Measurements from ENCODE around the gene RAB3GAP1.
"Not testable (repeated sequence)": the region's sequence is repeated elsewhere in the genome, so short reads cannot be mapped to it uniquely, and the experiment has no call there.

Gene RAB3GAP1

DNA sequence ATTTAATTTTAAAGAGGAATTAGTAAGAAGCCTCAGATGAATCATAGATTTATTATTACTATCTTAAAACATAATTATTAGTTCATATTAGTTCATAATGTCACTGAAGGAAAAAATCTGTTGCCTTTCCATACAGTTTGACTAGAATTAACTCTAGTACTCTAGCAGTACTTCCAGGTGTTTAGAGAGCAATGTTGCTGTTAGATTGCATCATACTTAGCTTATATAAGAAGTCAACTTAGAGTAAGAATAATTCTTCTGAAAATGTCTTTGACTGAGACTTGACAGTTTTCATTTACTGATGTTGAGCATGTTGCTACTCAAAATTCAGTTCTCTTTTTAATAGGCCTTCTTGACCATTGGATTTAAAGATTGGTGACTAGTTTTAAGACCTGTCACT is 4.7 kb downstream of the RAB3GAP1 start:
- DNase-seq, result no peak

- DNase-seq, result no peak
These were observed 7.5 kb downstream of the RAB3GAP1 start for GRCh38 chr2:135059577-135059976.

- DNase-seq, result no peak
These were observed 11.1 kb downstream of the RAB3GAP1 start for GRCh38 chr2:135063210-135063609.

DNA sequence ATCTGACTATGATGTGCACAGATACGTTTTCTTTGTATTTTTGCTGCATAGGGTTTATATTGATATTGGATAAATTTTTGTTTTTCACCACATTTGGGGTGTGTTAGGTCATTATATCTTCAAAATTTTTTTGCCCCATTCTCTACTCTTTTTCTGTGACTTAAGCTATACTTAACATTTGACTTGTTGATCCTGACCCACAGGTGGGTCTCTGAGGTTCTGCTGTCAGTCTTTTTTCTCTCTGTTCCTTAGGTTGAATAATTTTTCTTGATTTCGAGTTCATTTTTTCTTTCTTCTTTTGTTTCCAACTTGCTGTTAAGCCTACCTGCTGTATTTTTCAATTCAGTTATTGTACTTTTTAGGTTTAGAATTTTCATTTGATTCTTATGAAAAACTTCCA is 12.1 kb downstream of the RAB3GAP1 start:
- DNase-seq, result no peak

GRCh38 chr2:135066710-135067109 is 14.6 kb downstream of the RAB3GAP1 start:
- no peak for DNase-seq

- no peak for DNase-seq
These were observed 20.3 kb downstream of the RAB3GAP1 start for GRCh38 chr2:135072125-135072997.

DNA sequence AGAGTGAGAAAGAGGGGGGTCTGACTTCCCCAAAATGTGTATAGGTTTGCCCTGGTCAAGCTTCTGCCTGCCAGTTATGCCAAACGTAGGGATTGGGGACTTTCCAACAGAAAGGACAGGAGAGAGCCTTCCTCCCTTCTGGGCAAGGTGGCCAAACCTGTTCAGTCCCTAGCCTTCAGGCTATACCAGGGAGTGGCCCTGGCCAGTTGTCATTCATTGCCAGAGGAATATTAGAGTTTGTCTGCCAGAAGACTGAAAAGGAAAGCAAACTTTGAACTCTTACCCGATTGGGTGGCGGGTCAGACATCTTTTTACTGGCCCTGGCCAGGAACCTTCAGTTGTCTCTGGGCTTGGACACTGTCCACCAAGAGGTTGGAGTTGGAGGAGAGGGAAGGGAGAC is 22.1 kb downstream of the RAB3GAP1 start:
- DNase-seq, result no peak

- DNase-seq, result no peak
These were observed 24.5 kb downstream of the RAB3GAP1 start for GRCh38 chr2:135076556-135076955.

GRCh38 chr2:135078417-135078816 is 26.3 kb downstream of the RAB3GAP1 start:
- no peak for DNase-seq

- no peak for DNase-seq
These were observed 34.1 kb downstream of the RAB3GAP1 start for GRCh38 chr2:135086222-135086621.

DNA sequence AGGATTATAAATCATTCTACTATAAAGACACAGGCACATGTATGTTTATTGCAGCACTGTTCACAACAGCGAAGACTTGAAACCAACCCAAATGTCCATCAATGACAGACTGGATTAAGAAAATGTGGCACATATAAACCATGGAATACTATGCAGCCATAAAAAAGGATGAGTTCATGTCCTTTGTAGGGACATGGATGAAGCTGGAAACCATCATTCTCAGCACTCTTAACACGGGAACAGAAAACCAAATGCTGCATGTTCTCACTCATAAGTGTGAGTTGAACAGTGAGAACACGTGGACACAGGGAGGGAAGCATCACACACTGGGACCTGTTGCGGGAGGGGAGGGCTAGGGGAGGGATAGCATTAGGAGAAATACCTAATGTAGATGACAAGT is 37.5 kb downstream of the RAB3GAP1 start:
- not testable (repeated sequence) for DNase-seq

DNA sequence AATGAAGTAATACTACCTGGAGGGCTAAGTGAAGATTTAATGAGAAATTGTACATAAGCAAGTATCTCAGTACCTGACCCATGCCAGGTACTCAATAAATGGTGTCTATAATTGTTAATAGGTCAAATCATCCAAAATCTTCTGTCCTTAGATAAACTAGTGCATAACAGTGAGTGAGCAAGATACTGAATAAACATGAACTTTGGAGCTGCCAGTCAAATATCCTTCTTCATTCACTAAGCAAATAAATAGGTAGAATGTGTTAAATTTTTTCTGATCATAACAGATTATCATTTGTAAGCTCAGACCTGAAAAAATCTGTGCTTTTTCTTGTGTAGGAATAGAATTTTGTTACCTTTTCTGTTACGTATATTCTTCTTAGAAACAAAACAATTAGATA is 39.6 kb downstream of the RAB3GAP1 start:
- no peak for DNase-seq

DNA sequence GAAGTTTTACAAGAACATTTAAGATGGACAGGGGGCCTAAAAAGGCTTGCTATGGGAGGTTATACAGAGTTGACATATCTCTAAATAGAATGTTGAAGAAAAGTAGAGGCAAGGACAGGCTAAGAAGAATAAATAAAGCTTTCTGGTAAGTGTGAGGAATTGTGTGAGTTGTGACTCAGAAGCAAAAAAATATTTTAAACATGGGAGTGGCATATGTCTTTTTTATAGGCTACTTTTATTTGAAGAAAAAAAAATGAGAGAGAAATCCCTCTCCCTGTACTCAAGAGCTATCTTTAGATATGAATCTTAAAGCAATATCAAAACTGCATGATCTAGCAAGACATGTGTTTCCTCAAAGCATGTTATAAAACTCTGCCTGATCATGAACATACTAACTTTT is 41.1 kb downstream of the RAB3GAP1 start:
- no peak for DNase-seq

DNA sequence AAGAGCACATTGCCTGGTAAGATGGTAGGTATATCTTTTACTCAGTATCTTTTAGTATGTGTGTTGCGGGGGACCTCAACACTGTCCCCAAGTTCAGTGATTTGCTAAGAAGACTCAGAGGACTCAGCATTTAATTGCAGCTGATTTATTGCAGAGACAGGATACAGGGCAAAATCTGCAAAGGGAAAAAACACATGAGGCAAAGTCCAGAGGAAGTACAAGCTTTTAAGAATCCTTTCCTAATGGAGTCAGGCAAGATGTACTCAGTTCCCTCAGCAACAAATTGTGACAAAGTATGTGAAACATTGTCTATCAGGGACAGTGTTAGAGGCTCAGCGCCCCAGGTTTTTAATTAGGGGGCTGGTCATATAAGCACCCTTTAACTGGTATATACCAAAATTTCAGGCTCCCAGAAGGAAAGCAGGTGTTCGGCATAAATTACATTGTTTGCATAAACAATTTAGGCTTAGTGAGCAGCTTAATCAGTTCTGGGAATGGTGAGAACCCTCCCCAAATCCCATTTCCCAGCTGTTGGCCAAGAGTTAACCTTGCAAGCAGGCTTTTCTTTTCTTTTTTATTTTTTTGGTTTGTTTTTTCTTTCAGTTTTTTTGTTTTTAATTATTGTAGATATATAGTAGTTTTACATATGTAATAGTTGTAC is 41.7 kb downstream of the RAB3GAP1 start:
- no peak for DNase-seq

DNA sequence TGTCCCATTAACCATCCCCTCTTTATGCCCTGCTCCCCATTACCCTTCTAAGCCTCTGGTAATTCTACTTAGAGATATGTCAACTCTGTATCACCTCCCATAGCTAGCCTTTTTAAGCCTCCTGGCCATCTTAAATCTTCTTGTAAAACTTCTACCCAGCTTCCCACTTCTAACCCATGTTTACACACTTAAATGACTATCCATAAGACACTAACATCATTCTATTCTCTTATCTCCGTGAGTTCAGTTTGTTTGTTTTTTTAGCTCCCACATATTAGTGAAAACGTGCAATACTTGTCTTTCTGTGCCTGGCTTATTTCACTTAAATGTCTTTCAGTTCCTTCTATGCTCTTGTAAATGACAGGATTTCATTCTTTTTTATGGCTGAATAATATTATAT is 42.4 kb downstream of the RAB3GAP1 start:
- DNase-seq, result no peak

- DNase-seq, result no peak
These were observed 43.5 kb downstream of the RAB3GAP1 start for GRCh38 chr2:135095591-135095990.

GRCh38 chr2:135096665-135097446 is 44.8 kb downstream of the RAB3GAP1 start:
- no peak for DNase-seq

- DNase-seq, result no peak
These were observed 45.6 kb downstream of the RAB3GAP1 start for GRCh38 chr2:135097532-135098231.

DNA sequence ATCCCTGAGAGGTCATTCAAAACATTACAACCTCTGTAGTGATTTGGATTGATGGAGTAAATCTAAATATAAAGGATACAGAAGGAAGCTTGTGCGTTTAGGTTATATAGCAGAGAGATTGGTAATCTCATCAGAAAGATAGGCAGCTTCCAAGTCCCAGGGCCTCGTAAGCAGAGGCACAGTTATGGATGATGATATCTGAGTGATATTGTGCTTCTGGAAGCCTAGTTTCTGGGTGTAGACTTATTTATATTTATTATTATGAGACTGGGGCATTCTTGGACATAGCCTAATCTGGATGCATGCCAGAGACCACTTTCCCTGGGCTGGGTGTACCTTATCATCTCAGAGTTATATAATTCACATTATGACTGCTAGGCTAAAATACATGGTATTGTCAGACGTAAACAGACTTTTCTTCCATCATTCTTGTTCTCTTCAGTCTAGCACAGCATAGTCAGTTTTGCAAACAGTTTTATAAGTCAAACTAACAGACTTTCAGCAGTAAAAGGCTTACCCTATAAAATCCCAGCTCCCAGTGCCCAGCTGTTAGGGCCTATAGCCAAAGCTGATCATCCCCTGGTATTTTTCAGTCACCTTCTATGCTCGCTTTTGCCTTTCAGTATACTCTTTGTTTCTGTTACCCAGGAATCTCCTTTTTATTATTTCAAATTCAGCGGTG is 47.9 kb downstream of the RAB3GAP1 start:
- no peak for DNase-seq

DNA sequence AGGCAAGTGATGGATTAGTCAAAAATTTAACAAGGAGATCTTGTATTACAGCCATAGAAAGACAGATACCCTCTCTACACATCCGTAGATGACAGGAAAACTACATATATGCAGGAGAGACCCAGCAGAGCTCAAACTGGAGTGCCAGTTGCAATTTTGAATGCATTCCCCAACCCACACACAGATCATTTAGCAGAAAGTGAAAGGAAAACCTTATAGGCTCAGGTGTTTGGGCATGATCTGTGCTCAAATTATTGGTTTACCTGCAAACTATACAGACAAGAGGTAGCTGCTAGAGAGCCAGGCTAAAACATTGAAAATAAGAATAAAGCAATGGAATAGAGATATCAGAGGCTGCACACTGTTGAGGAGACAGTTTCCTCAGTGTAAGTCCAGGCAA is 51.8 kb downstream of the RAB3GAP1 start:
- DNase-seq, result no peak

DNA sequence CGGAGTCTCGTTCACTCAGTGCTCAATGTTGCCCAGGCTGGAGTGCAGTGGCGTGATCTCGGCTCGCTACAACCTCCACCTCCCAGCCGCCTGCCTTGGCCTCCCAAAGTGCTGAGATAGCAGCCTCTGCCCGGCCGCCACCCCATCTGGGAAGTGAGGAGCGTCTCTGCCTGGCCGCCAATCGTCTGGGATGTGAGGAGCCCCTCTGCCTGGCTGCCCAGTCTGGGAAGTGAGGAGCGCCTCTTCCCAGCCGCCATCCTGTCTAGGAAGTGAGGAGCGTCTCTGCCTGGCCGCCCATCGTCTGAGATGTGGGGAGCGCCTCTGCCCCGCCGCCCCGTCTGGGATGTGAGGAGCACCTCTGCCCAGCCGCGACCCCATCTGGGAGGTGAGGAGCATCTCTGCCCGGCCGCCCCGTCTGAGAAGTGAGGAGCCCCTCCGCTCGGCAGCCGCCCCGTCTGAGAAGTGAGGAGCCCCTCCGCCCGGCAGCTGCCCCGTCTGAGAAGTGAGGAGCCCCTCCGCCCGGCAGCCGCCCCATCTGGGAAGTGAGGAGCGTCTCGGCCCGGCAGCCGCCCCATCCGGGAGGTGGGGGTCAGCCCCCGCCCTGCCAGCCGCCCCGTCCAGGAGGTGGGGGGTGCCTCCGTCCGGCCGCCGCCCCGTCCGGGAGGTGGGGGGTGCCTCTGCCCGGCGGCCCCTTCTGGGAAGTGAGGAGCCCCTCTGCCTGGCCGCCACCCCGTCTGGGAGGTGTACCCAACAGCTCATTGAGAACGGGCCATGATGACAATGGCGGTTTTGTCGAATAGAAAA is 53.6 kb downstream of the RAB3GAP1 start:
- DNase-seq, result not testable (repeated sequence)

DNA sequence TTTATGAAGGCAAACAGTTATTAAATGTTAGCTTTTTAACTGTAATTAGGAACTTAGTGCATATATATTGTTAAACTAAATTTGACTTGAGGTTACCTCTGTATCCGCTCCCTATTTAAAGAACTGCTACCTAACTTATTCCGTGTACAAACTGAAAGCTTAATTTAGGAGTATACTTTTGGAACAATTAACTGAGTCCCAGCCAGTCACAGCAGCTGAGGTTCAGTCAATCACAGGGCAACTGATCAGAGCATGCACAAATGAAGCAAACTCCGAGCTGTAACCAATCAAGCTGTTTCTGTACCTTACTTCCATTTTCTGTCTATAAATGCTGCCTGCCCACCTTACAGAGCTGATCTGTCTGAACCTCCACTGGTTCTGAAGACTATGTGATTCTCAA is 61.2 kb downstream of the RAB3GAP1 start:
- no peak for DNase-seq
